ENCODE results near the gene ANO9. TPM values are rescaled to one million over a fixed set of nuclear protein-coding genes. Genes with fewer than 3 reads are reported as not detected.

Gene ANO9
- total RNA-seq, 1 donor from 2014 or later = 1.3 TPM

- peaks cover 9% of the 10 kb centered on the region for H3K36me3 Mint-ChIP-seq
- no peaks in the 10 kb centered on the region for H3K27me3 ChIP-seq
- H3K79me2 ChIP-seq (ENCODE audit: low read depth) = peaks cover 72% of the 10 kb centered on the region
- peaks cover 12% of the 10 kb centered on the region for H3K4me1 Mint-ChIP-seq
- H3K27me3 Mint-ChIP-seq (ENCODE audit: insufficient read depth, low read depth) = peaks cover 3% of the 10 kb centered on the region
- H3F3A ChIP-seq (ENCODE audit: low read depth) = no peaks in the 10 kb centered on the region
- H3K4me3 Mint-ChIP-seq = no peak overlapping the region
- no peaks in the 10 kb centered on the region for H3K4me1 ChIP-seq
- H3K9me3 Mint-ChIP-seq = no peaks in the 10 kb centered on the region
- H3K27ac Mint-ChIP-seq = peak overlapping the region; percentile 60
- no peak overlapping the region for H2AFZ ChIP-seq (replicated peaks)
- no peak overlapping the region for H3K4me2 ChIP-seq
- no peak overlapping the region for H3K4me3 ChIP-seq
- H4K20me1 ChIP-seq (ENCODE audit: low read depth) = peaks cover 36% of the 10 kb centered on the region
- H3K36me3 ChIP-seq = no peaks in the 10 kb centered on the region
- H3K9me3 ChIP-seq (ENCODE audit: low read depth) = no peaks in the 10 kb centered on the region
- H3K9ac ChIP-seq = no peak overlapping the region
- no peak for DNase-seq (ENCODE audit: low spot score)
- H3K27ac ChIP-seq = no peak overlapping the region
- TF ChIP-seq EZH2 (IDR thresholded peaks at IDR 0.05) = no peak
- TF ChIP-seq, protein P1, sequence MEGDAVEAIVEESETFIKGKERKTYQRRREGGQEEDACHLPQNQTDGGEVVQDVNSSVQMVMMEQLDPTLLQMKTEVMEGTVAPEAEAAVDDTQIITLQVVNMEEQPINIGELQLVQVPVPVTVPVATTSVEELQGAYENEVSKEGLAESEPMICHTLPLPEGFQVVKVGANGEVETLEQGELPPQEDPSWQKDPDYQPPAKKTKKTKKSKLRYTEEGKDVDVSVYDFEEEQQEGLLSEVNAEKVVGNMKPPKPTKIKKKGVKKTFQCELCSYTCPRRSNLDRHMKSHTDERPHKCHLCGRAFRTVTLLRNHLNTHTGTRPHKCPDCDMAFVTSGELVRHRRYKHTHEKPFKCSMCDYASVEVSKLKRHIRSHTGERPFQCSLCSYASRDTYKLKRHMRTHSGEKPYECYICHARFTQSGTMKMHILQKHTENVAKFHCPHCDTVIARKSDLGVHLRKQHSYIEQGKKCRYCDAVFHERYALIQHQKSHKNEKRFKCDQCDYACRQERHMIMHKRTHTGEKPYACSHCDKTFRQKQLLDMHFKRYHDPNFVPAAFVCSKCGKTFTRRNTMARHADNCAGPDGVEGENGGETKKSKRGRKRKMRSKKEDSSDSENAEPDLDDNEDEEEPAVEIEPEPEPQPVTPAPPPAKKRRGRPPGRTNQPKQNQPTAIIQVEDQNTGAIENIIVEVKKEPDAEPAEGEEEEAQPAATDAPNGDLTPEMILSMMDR (IDR thresholded peaks at IDR 0.05) = no peak
- no peak for TF ChIP-seq EZH2phosphoT487 (IDR thresholded peaks at IDR 0.05)
These were observed 14.7 kb upstream of the ANO9 start for GRCh38 chr11:456533-456932.

GRCh38 chr11:455566-456147, 13.8 kb upstream of the ANO9 start:
- DNase-seq (ENCODE audit: low spot score) = no peak
- Mint-ChIP-seq H3K27me3 (ENCODE audit: insufficient read depth, low read depth) (peaks cover 3% of the 10 kb centered on the region), H3K9me3 (no peaks in the 10 kb centered on the region), H3K4me3 (no peak overlapping the region), H3K36me3 (peaks cover 13% of the 10 kb centered on the region), H3K4me1 (peaks cover 20% of the 10 kb centered on the region), H3K27ac (no peak overlapping the region)
- Histone ChIP-seq H3K27ac (no peak overlapping the region), H3F3A (ENCODE audit: low read depth) (peaks cover 3% of the 10 kb centered on the region), H4K20me1 (ENCODE audit: low read depth) (peaks cover 40% of the 10 kb centered on the region), H3K9ac (no peak overlapping the region), H2AFZ (replicated peaks) (no peak overlapping the region), H3K27me3 (no peaks in the 10 kb centered on the region), H3K36me3 (no peaks in the 10 kb centered on the region), H3K4me3 (no peak overlapping the region), H3K4me2 (no peak overlapping the region), H3K79me2 (ENCODE audit: low read depth) (peaks cover 78% of the 10 kb centered on the region), H3K9me3 (ENCODE audit: low read depth) (no peaks in the 10 kb centered on the region), H3K4me1 (peaks cover 4% of the 10 kb centered on the region)
- TF ChIP-seq EZH2phosphoT487 (IDR thresholded peaks at IDR 0.05) = no peak
- no peak for TF ChIP-seq EZH2 (IDR thresholded peaks at IDR 0.05)
- TF ChIP-seq, protein P1 (IDR thresholded peaks at IDR 0.05) = no peak

DNA sequence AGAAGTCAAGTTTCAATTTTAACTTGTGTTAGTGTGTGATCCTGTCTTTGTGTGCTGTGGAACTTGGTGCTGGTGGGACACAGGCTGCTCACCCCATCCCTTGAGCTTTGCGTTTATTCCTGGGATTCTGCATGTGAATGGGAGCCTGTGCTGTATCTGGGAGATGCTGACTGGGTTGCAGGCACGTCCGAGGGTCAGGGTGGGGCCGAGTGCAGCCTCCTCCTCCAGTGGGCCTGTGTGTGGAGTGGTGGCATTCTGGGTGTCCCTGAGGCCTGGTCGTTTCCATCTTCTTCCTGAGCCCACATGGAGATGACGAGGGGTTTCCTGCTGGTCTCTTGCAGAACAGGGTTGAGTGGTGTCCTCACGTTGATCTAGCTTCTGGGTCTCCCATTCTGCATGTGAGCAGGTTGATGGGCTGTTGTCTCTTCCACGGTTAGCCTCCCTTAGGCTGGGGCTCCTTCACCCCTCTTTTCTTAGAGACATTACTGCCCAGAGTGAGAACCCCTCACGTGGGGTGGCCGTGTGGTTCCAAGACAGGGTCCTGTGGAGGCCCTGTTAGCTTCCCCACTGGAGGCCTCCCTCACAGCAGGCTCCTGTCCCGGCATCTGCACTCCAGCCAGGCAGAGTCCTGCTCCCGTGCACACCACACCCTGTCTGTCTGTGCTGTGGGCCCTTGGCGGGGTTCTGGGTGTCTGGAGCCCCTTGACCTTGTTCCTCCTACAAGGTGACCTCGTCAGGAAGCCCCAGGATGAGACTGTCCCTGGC, 13.2 kb upstream of the ANO9 start:
- H3K27ac ChIP-seq = no peak overlapping the region
- H3K36me3 Mint-ChIP-seq = peaks cover 13% of the 10 kb centered on the region
- peaks cover 3% of the 10 kb centered on the region for H3F3A ChIP-seq (ENCODE audit: low read depth)
- H3K79me2 ChIP-seq (ENCODE audit: low read depth) = peaks cover 76% of the 10 kb centered on the region
- H3K9ac ChIP-seq = no peak overlapping the region
- no peak overlapping the region for H3K4me3 ChIP-seq
- H3K4me1 Mint-ChIP-seq = peaks cover 20% of the 10 kb centered on the region
- no peak for TF ChIP-seq EZH2phosphoT487 (IDR thresholded peaks at IDR 0.05)
- TF ChIP-seq EZH2 (IDR thresholded peaks at IDR 0.05) = no peak
- TF ChIP-seq, protein P1 (IDR thresholded peaks at IDR 0.05) = no peak
- no peak for DNase-seq (ENCODE audit: low spot score)
- no peaks in the 10 kb centered on the region for H3K27me3 ChIP-seq
- H3K9me3 Mint-ChIP-seq = no peaks in the 10 kb centered on the region
- no peaks in the 10 kb centered on the region for H3K9me3 ChIP-seq (ENCODE audit: low read depth)
- H3K4me2 ChIP-seq = no peak overlapping the region
- H3K4me3 Mint-ChIP-seq = no peak overlapping the region
- peaks cover 40% of the 10 kb centered on the region for H4K20me1 ChIP-seq (ENCODE audit: low read depth)
- peaks cover 4% of the 10 kb centered on the region for H3K4me1 ChIP-seq
- H3K27ac Mint-ChIP-seq = no peak overlapping the region
- H3K27me3 Mint-ChIP-seq (ENCODE audit: insufficient read depth, low read depth) = peaks cover 3% of the 10 kb centered on the region
- no peak overlapping the region for H2AFZ ChIP-seq (replicated peaks)
- H3K36me3 ChIP-seq = no peaks in the 10 kb centered on the region
